Smooth muscle cell of the pulmonary artery (primary cell): Measurements from ENCODE around the gene HDAC10. TPM values are rescaled to one million over a fixed set of nuclear protein-coding genes. Genes with fewer than 3 reads are reported as not detected.

Experiments used
- total RNA-seq: library from RNA; depleted of rRNA; stranded (reverse); fragments of >200 nt; gene quantifications from 2 replicates; pipeline ENCODE4 v1.2.3, GENCODE V29; 2014

HDAC10 gene, protein sequence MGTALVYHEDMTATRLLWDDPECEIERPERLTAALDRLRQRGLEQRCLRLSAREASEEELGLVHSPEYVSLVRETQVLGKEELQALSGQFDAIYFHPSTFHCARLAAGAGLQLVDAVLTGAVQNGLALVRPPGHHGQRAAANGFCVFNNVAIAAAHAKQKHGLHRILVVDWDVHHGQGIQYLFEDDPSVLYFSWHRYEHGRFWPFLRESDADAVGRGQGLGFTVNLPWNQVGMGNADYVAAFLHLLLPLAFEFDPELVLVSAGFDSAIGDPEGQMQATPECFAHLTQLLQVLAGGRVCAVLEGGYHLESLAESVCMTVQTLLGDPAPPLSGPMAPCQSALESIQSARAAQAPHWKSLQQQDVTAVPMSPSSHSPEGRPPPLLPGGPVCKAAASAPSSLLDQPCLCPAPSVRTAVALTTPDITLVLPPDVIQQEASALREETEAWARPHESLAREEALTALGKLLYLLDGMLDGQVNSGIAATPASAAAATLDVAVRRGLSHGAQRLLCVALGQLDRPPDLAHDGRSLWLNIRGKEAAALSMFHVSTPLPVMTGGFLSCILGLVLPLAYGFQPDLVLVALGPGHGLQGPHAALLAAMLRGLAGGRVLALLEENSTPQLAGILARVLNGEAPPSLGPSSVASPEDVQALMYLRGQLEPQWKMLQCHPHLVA
- 28.4 and 44.0 TPM in 2 replicates for total RNA-seq

DNA sequence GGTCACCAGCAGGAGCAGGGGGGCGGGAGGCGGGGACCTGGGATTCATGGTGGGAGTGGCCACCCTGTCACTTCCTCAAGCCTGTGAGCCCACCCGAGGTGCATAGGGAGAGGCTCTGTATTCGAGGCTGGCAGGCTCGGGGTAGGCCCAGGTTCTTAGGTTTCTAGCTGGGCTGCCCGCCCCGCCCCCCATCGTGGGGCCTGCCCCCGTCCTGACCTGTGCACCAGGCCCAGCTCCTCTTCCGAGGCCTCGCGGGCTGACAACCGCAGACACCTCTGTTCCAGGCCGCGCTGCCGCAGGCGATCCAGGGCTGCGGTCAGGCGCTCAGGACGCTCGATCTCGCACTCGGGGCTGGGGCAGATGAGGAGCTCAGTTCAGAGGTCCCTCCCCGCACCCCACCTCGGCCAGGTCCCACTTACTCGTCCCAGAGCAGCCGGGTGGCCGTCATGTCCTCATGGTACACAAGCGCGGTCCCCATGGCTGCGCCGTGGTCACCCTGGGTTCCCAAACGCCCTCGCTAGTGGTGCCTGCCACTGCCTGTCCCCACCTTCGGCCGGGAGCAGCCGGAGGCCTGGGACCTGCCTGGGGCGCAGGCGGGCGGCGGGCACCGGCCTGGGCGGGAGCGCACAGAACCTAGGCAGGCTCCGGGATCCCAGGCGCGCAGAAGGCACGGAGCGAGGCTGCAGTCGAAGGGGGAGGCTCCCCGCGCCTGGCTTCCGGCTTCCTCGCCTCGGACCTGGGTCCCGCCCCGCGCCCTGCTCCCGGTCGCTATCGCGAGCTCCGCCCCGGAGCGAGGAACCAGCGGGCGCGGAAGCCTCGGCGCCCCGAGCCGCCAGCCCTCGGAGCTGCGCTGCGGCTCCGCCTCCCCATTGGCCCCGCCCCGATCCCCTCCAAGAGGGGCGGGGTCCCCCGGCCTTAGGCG lies at the start of gene HDAC10:
TSS of gene HDAC10 (minus strand) at position 711 of the 922 bp plus-strand sequence. CDS start at position 478, 233 bp downstream.

DNA sequence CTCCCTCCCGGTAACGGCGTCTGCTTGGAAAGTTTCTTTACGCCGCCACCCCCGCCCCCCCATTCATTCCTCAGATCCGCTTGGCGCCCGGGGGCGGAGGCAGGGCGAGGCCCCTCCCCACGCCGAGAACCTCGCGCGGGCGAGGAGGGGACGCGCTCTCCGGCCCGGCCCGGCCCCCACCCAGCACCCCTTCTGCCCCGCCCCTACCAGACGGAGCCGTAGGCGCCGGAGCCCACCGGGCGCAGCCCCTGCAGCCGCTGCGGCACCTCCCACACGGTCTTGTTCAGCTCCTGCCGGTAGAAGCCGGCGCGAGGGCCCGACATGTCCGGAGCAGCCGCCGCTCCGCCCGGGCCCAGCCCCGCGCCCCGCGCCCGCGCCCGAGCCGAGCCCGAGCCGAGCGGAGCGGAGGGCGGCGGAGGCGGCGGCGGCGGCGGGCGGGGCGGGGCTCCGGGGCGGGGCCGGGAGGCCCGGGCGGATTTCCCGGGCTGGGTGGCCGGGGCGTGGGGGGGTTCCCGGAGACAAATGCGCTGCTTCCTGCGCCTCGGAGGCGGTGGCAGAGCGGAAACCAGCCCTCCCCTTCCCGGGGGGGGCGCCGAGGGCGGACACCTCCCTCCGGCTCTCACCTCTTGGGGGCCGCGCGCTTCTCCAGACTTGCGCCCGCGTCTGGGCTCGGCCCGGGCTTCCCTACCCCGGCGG lies 19.1 kb upstream of the HDAC10 start, which contains the start of gene MAPK11:
TSS of gene MAPK11 (minus strand) at position 411 of the 696 bp plus-strand sequence. CDS start at position 323, 88 bp downstream.

GRCh38 chr22:50261615-50262459 lies 10.8 kb upstream of the HDAC10 start, which contains the start of gene MAPK12:
Gene MAPK12, minus strand, starts transcription at chr22:50261683. Its CDS starts 174 bp downstream, at chr22:50261509.

GRCh38 chr22:50244420-50245213 lies 6.4 kb downstream of the HDAC10 start, which contains the start of gene TUBGCP6:
Gene TUBGCP6, minus strand, starts transcription at chr22:50245023. Its CDS starts 564 bp downstream, at chr22:50244459.

GRCh38 chr22:50200461-50201190 lies 50.4 kb downstream of the HDAC10 start, which contains the start of gene SELENOO:
Gene SELENOO, plus strand, starts transcription at chr22:50201011. Its CDS starts 26 bp downstream, at chr22:50201037.

Other genes starting within 250 kb of the HDAC10 start
- gene IL17REL, start 238.5 kb downstream of the HDAC10 start, total RNA-seq: not detected in 2 replicates
- gene TTLL8, start 193.0 kb downstream of the HDAC10 start, total RNA-seq: not detected in 2 replicates
- gene MLC1, start 165.8 kb downstream of the HDAC10 start, total RNA-seq: 0.43 and 3.6 TPM in 2 replicates
- gene MOV10L1, start 161.3 kb downstream of the HDAC10 start, total RNA-seq: 1.5 and 1.7 TPM in 2 replicates
- 2.0 and 2.1 TPM in 2 replicates for gene PANX2, start 80.5 kb downstream of the HDAC10 start, total RNA-seq
- 16.8 and 26.7 TPM in 2 replicates for gene TRABD, start 65.4 kb downstream of the HDAC10 start, total RNA-seq
- gene SELENOO, start 50.3 kb downstream of the HDAC10 start, total RNA-seq: 17.3 and 21.5 TPM in 2 replicates
- gene TUBGCP6, start 6.2 kb downstream of the HDAC10 start, total RNA-seq: 27.4 and 37.1 TPM in 2 replicates
- 11.7 and 35.3 TPM in 2 replicates for gene MAPK12, start 10.4 kb upstream of the HDAC10 start, total RNA-seq
- 2.9 and 7.2 TPM in 2 replicates for gene MAPK11, start 19.1 kb upstream of the HDAC10 start, total RNA-seq
- 226 and 278 TPM in 2 replicates for gene PLXNB2, start 56.4 kb upstream of the HDAC10 start, total RNA-seq
- 3.3 and 4.3 TPM in 2 replicates for gene DENND6B, start 75.7 kb upstream of the HDAC10 start, total RNA-seq
- gene PPP6R2, start 92.1 kb upstream of the HDAC10 start, total RNA-seq: 57.9 and 70.7 TPM in 2 replicates
- gene SBF1, start 223.8 kb upstream of the HDAC10 start, total RNA-seq: 88.6 and 131 TPM in 2 replicates
- 3.5 and 7.9 TPM in 2 replicates for gene ADM2, start 230.3 kb upstream of the HDAC10 start, total RNA-seq
- 0.10 TPM in 1 of 2 replicates, not detected in the other for gene MIOX, start 235.6 kb upstream of the HDAC10 start, total RNA-seq